Esophagus squamous epithelium (tissue), 4 donors: ENCODE results near the gene CMTR1.

Experiments used
- POLR2A ChIP-seq, 4 donors: fragments of 450-650 bp; IDR thresholded peaks; one replicate each; pipeline ENCODE4 v1.6.1; 2017; ENCODE audit warnings: antibody characterized with exemption in 4 of 4, mild to moderate bottlenecking in 4 of 4, moderate library complexity in 3 of 4
- TF ChIP-seq, protein P1 (sequence below), 6 experiments: fragments of 450-650 bp in 4 of 6; fragments of 200-600 bp in 2 of 6; sonication (generic) in 2 of 6; IDR thresholded peaks; one replicate each; pipeline ENCODE4 v1.5.1; 2016 to 2019; ENCODE audit warnings: antibody characterized with exemption in 6 of 6, mild to moderate bottlenecking in 4 of 6, moderate library complexity in 4 of 6

DNA sequence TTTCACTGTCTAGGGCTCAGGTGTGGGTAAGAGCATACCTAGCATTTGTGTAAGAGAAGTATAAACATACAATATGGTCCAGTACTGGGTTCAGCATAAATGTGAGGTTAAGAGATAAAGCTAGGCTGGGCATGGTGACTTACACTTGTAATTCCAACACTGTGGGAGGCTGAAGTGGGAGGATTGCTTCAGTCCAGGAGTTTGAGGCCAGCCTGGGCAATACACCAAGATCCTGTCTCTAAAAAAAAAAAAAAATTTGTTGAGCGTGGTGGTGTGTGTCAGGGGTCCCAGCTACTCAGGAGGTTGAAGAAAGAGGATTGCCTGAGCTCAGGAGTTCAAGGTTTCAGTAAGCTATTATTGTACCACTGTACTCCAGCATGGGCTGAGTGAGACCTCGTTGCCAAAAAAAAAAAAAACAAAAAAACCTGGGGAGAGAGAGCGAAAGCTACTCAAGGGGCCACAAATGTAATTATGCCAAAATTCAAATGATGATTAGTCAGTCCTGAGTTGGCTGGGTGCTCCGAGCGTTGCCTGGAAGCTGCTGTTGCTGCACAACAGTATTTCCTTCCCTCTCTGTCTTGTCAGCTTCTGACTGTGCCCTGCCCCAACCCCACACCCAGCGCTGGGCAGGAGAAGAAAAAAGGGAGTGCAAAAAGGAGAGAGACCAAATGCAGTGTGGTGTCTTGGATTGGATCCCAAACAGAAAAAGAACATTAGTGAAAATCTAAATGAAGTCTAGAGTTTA lies 24.0 kb downstream of the CMTR1 start:
- TF ChIP-seq POLR2A (IDR thresholded peaks at IDR 0.05) = no peak
- TF ChIP-seq, protein P1, sequence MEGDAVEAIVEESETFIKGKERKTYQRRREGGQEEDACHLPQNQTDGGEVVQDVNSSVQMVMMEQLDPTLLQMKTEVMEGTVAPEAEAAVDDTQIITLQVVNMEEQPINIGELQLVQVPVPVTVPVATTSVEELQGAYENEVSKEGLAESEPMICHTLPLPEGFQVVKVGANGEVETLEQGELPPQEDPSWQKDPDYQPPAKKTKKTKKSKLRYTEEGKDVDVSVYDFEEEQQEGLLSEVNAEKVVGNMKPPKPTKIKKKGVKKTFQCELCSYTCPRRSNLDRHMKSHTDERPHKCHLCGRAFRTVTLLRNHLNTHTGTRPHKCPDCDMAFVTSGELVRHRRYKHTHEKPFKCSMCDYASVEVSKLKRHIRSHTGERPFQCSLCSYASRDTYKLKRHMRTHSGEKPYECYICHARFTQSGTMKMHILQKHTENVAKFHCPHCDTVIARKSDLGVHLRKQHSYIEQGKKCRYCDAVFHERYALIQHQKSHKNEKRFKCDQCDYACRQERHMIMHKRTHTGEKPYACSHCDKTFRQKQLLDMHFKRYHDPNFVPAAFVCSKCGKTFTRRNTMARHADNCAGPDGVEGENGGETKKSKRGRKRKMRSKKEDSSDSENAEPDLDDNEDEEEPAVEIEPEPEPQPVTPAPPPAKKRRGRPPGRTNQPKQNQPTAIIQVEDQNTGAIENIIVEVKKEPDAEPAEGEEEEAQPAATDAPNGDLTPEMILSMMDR (IDR thresholded peaks at IDR 0.05) = no peak
